Stimulated activated CD4-positive, alpha-beta T cell treated with anti-CD3 and anti-CD28 coated beads, Interleukin-1b, Interleukin-23, amount 100 ng/mL, for 4 hours (primary cell): Measurements from ENCODE around the gene MED17.
"Not testable (repeated sequence)": the region's sequence is repeated elsewhere in the genome, so short reads cannot be mapped to it uniquely, and the experiment has no call there.

ENCODE experiments used
- DNase-seq, 2 donors: peaks; one replicate each; pipeline ENCODE4 v3.0.0-alpha.2; 2020; ENCODE audit warnings: low read depth in 2 of 2

The MED17 gene

GRCh38 chr11:93757924-93758865 is 25.9 kb upstream of the MED17 start:
- DNase-seq, result no peak

GRCh38 chr11:93759123-93759522 is 25.0 kb upstream of the MED17 start:
- DNase-seq, result not testable (repeated sequence)

DNA sequence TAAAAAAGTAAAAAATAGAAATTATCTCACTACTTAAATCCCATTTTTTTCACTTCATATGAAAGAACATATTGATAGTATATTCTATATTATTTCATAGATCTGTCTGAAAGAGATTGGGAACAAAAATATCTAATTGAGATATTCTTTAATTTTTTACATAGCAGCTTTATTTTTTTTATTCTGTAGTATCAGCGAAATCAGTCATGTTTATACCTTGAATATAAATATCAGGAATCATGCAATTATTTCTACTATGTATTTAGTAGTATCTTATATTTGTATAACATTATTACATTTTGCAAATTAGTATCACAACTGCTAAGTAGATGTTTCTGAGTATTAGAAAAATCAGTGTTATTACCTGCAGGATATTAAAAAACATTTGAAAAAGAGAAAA is 22.2 kb upstream of the MED17 start:
- no peak for DNase-seq

- DNase-seq, result no peak
These were observed 18.5 kb upstream of the MED17 start for GRCh38 chr11:93765551-93765950.

DNA sequence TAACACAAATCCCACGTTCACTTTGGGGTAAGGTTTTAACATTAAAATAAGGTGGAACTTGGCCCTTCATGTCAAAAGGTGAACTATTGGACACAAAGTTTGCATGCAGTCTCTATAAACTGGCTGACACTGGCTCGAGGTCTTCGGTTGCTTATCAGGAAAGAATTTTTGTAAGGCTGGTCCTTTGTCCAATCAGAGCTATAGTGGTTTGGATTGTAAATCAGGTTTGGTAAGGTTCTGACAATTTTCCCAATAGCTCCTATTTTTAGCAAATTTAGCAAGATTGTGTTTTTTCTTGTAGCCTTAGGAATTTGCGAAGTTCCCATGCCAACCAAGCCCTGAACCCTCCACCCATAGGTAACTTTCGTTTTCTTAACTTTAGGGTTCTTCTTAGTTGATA is 17.6 kb upstream of the MED17 start:
- no peak for DNase-seq

DNA sequence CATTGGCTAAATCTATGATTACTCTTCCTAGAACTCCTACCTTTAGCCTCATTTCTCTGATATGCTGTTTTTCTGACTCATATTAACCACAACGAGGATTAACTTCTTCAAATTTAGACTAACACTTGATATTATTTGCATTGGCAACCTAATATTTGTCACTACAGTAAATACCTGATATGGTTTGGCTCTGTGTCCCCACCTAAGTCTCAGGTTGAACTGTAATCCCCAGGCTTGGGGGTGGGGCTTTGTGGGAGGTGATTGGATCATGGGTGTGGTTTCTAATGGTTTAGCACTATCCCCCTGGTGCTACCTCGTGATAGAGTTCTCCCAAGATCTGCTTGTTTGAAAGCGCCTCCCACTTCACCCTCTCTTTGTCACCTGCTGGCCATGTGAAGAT is 17.1 kb upstream of the MED17 start:
- DNase-seq, result no peak

GRCh38 chr11:93770160-93770559 is 13.9 kb upstream of the MED17 start:
- no peak for DNase-seq

- no peak for DNase-seq
These were observed 12.0 kb upstream of the MED17 start for GRCh38 chr11:93772123-93772522.

GRCh38 chr11:93773045-93773477 is 11.0 kb upstream of the MED17 start:
- no peak for DNase-seq

GRCh38 chr11:93773601-93774200 is 10.4 kb upstream of the MED17 start:
- DNase-seq, result no peak

GRCh38 chr11:93774560-93774959 is 9.5 kb upstream of the MED17 start:
- not testable (repeated sequence) for DNase-seq

GRCh38 chr11:93775289-93775688 is 8.8 kb upstream of the MED17 start:
- no peak for DNase-seq

- DNase-seq, result no peak
These were observed 720 bp upstream of the MED17 start for GRCh38 chr11:93783362-93783761.

- no peak for DNase-seq
These were observed 327 bp upstream of the MED17 start for GRCh38 chr11:93783765-93784144.

DNA sequence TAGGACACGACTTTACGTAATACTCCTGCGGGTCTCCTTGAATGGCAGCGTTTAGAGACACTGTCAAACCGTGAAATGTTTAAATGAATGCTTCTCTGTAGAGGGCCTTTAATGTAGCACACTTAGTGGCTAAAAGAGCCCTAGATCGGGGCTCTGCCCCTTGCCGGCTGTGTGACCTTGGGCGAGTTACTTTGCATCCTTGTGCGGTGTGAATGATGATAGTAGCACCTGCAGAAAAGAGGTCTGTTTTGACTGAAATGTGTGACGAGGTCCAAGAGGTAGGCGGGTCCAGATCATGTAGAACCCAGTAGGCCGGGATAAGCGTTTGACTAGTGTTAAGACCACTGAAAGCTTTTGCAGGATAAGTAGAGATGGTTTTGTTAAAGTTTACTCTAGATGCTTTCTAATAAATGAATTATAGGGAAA is 866 bp downstream of the MED17 start:
- DNase-seq, result no peak

DNA sequence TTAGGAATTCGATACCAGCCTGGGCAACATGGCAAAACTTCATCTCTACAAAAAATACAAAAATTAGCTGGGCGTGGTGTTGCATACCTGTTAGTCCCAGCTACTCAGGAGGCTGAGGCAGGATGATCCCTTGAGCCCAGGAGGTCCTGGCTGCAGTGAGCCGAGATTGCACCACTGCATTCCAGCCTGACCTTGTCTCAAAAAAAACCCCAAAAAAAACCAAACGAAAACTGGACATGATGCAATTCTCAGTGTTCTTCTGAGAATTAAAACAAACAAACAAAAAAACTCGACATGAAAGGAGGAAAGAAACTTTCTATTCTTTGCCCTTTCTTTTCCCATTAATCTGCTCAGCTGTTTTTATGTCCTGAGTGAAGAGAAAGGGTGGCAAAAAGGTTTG is 7.4 kb downstream of the MED17 start:
- no peak for DNase-seq

- DNase-seq, result no peak
These were observed 12.6 kb downstream of the MED17 start for GRCh38 chr11:93796441-93797231.

DNA sequence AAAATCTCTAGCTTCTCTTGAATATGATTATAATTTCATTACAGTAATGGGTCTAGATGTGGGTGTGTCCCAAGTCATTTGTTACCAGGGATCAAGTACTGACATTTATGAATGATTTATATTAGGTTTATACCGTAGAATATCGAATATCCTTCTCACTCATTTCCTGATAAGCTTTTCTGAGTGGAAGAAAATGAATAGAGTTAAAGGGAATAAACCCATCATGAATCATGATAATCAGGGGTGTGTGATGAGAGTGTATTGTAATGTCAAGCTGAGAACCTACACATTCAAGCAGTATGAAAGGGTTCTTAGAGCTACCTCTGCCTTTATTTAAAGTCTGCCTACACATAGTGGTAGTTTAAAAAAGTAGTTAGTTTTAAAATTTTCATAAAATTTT is 17.3 kb downstream of the MED17 start:
- no peak for DNase-seq

- DNase-seq, result no peak
These were observed 20.8 kb downstream of the MED17 start for GRCh38 chr11:93804879-93805278.

DNA sequence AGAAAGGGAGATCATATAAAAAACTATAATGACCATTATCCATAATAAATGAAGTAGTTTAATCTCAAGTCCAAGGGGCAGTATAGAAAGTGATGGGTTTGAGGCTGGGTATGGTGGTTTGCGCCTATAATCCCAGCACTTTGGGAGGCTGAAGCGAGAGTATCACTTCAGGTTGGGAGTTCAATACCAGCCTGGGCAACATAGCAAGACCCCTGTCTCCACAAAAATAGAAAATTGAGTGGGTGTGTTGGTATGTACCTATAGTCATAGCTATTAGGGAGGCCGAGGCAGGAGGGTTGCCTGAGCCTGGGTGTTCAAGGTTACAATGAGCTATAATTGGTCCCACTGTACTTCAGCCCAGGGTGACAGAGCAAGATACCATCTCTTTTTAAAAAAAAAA is 23.9 kb downstream of the MED17 start:
- no peak for DNase-seq

- no peak for DNase-seq
These were observed 29.9 kb downstream of the MED17 start for GRCh38 chr11:93813974-93814373.

DNA sequence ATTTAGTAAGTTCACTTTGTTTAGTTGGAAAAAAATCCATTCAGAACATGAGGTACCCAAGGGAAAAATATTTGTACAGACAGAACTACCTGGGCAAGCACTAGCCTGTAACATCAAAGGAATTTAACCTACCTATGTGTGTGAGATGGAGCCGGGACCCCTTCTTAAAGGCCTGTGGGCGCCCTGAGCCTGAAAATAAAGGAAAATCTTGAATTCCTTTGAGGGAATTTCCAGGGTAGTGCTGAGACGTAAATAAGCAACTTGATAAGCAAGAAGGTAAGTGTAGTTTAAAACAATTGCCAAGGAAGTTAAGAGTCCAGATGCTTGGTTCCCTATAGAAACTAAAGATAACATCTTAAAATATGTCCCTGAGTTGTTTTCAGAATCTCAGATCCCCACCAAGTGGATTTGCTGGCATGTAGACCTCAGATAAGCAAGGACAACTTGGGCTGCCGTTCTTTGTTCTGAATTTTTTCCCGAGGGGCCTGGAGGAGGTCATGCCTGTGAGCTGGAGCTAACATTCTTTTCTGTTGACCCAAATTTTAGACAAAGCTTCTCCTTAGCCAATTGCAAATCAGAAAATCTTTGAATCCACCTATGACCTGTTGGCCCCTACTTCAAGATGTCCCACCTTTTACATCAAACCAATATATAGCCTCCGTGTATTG is 31.0 kb downstream of the MED17 start:
- no peak for DNase-seq
